Osteocyte (in vitro differentiated cells): ENCODE measurements around the gene RCSD1. TPM values are rescaled to one million over a fixed set of nuclear protein-coding genes. Genes with fewer than 3 reads are reported as not detected.
A peak's percentile ranks its signal among the peaks of the same experiment; 100 is the strongest.
"Not testable (repeated sequence)": the region's sequence is repeated elsewhere in the genome, so short reads cannot be mapped to it uniquely, and the experiment has no call there.

ENCODE experiments used
- DNase-seq: peaks from one replicate; pipeline ENCODE4 v3.0.0; 2021; ENCODE audit warnings: mixed read lengths; ENCODE audit not compliant: unreplicated experiment; ENCODE audit errors: extremely low spot score
- H3K27ac Mint-ChIP-seq: one replicate; pipeline ENCODE4 v1.8.0; 2021; ENCODE audit warnings: mild to moderate bottlenecking, mixed read lengths; ENCODE audit not compliant: unreplicated experiment
- H3K27me3 Mint-ChIP-seq: one replicate; pipeline ENCODE4 v1.8.0; 2021; ENCODE audit warnings: mixed read lengths; ENCODE audit not compliant: unreplicated experiment
- H3K36me3 Mint-ChIP-seq: one replicate; pipeline ENCODE4 v1.8.0; 2021; ENCODE audit warnings: mixed read lengths; ENCODE audit not compliant: unreplicated experiment
- H3K4me1 Mint-ChIP-seq: one replicate; pipeline ENCODE4 v1.8.0; 2021; ENCODE audit warnings: mixed read lengths; ENCODE audit not compliant: unreplicated experiment
- H3K4me3 Mint-ChIP-seq: one replicate; pipeline ENCODE4 v1.8.0; 2021; ENCODE audit warnings: mild to moderate bottlenecking, moderate library complexity, mixed read lengths; ENCODE audit not compliant: unreplicated experiment
- H3K9me3 Mint-ChIP-seq: one replicate; pipeline ENCODE4 v1.8.0; 2021; ENCODE audit warnings: mixed read lengths; ENCODE audit not compliant: unreplicated experiment
- CTCF ChIP-seq: fragments of 200-600 bp; sonication (generic); IDR thresholded peaks from 2 replicates; pipeline ENCODE4 v1.5.0; 2021; ENCODE audit warnings: antibody characterized with exemption, mild to moderate bottlenecking, moderate library complexity
- total RNA-seq: library from RNA; stranded (reverse); gene quantifications from 2 replicates; pipeline ENCODE4 v1.2.1, GENCODE V29; 2021

The RCSD1 gene
- total RNA-seq, 1 donor from 2014 or later = not detected

GRCh38 chr1:167734841-167735240, 104.8 kb downstream of the RCSD1 start:
- TF ChIP-seq CTCF = no peak
- Mint-ChIP-seq H3K9me3 (no peaks in the 10 kb centered on the region), H3K4me3 (no peak overlapping the region), H3K27ac (no peak overlapping the region), H3K36me3 (peaks cover 20% of the 10 kb centered on the region), H3K4me1 (no peaks in the 10 kb centered on the region), H3K27me3 (no peaks in the 10 kb centered on the region)
- DNase-seq = no peak

GRCh38 chr1:167737169-167737568, 107.1 kb downstream of the RCSD1 start:
- H3K4me3 Mint-ChIP-seq = no peak overlapping the region

GRCh38 chr1:167738158-167738557, 108.1 kb downstream of the RCSD1 start:
- Mint-ChIP-seq H3K27me3 (no peaks in the 10 kb centered on the region), H3K4me3 (no peak overlapping the region), H3K4me1 (peaks cover 18% of the 10 kb centered on the region), H3K9me3 (no peaks in the 10 kb centered on the region), H3K36me3 (peaks cover 15% of the 10 kb centered on the region), H3K27ac (no peak overlapping the region)
- DNase-seq = no peak
- TF ChIP-seq CTCF = no peak

More at GRCh38 chr1:167737169-167737568, 107.1 kb downstream of the RCSD1 start:
- no peaks in the 10 kb centered on the region for H3K27me3 Mint-ChIP-seq
- no peak for TF ChIP-seq CTCF
- no peaks in the 10 kb centered on the region for H3K9me3 Mint-ChIP-seq
- H3K36me3 Mint-ChIP-seq = peaks cover 14% of the 10 kb centered on the region
- H3K27ac Mint-ChIP-seq = no peak overlapping the region
- DNase-seq = no peak
- H3K4me1 Mint-ChIP-seq = peaks cover 8% of the 10 kb centered on the region

- no peak for TF ChIP-seq CTCF
- H3K27me3 Mint-ChIP-seq = no peaks in the 10 kb centered on the region
- H3K4me1 Mint-ChIP-seq = peaks cover 28% of the 10 kb centered on the region
- peaks cover 15% of the 10 kb centered on the region for H3K36me3 Mint-ChIP-seq
- no peak overlapping the region for H3K27ac Mint-ChIP-seq
- DNase-seq = no peak
- H3K9me3 Mint-ChIP-seq = no peaks in the 10 kb centered on the region
- no peak overlapping the region for H3K4me3 Mint-ChIP-seq
Observed at GRCh38 chr1:167739752-167740151, 109.7 kb downstream of the RCSD1 start.

- not testable (repeated sequence) for DNase-seq, H3K9me3 Mint-ChIP-seq, H3K4me3 Mint-ChIP-seq, H3K27me3 Mint-ChIP-seq, H3K27ac Mint-ChIP-seq
- Mint-ChIP-seq H3K36me3 (peaks cover 15% of the 10 kb centered on the region), H3K4me1 (peaks cover 39% of the 10 kb centered on the region)
Observed at GRCh38 chr1:167741103-167741502, 111.1 kb downstream of the RCSD1 start.

GRCh38 chr1:167742392-167743057, 112.5 kb downstream of the RCSD1 start:
- DNase-seq, H3K9me3 Mint-ChIP-seq, H3K4me3 Mint-ChIP-seq, H3K27me3 Mint-ChIP-seq: not testable (repeated sequence)
- Mint-ChIP-seq H3K4me1 (peaks cover 53% of the 10 kb centered on the region), H3K27ac (peak overlapping the region; percentile 86), H3K36me3 (peaks cover 15% of the 10 kb centered on the region)
